HCT116 (cell line): ENCODE data around the gene ALB. TPM values are rescaled to one million over a fixed set of nuclear protein-coding genes. Genes with fewer than 3 reads are reported as not detected.
A peak's percentile ranks its signal among the peaks of the same experiment; 100 is the strongest.

Experiments
- ATAC-seq: fragments of 200-7000 bp; cut with Tn5 transposase; 2 replicates; pipeline ENCODE4 v1.9.1; 2020; ENCODE audit warnings: mild to moderate bottlenecking, moderate library complexity
- BruUV-seq: library from RNA; stranded (reverse); fragments of 400-500 nt; replicated peaks from 2 replicates; lab custom pipeline; 2021; lab: Mats Ljungman, UMichigan
- CTCF ChIA-PET: fragments of 300-600 bp; sonication (Branson Sonifier 250); formaldehyde crosslinking; loops from one replicate; lab custom pipeline; 2021; ENCODE audit warnings: antibody characterized with exemption; lab: Charles Lee
- POLR2A ChIA-PET: fragments of 300-600, 350-600 bp; sonication (Branson Sonifier 250); formaldehyde crosslinking; loops from one replicate; lab custom pipeline; 2021; ENCODE audit warnings: antibody characterized with exemption; lab: Charles Lee
- RAD21 ChIA-PET, 2 experiments: fragments of 300-600 bp; sonication (Branson Sonifier 250); formaldehyde crosslinking; loops; one replicate each; lab custom pipeline; 2023; ENCODE audit warnings: low total read pairs in 2 of 2; ENCODE audit not compliant: uncharacterized antibody in 2 of 2, unreplicated experiment in 2 of 2, low non-redundant PET in 1 of 2; lab: Charles Lee
- DNase-seq: peaks from one replicate; pipeline ENCODE4 v3.0.0-alpha.2; 2010; ENCODE audit warnings: low read depth, low spot score
- H2AFZ ChIP-seq: fragments of 200-600 bp; shearing (Covaris generic), sonication (generic); 2 replicates; pipeline ENCODE4 v1.6.1; 2017; ENCODE audit warnings: low read depth, mixed run types, mixed read lengths, antibody characterized with exemption, low read length; ENCODE audit not compliant: poor library complexity, severe bottlenecking
- H3K27ac ChIP-seq: 2 replicates; pipeline ENCODE4 v1.5.1; 2012; ENCODE audit warnings: low read depth, low read length
- H3K27me3 ChIP-seq: fragments of 200-600 bp; sonication (generic); 2 replicates; pipeline ENCODE4 v1.6.1; 2016; ENCODE audit warnings: mixed run types, low read length, mixed read lengths; ENCODE audit not compliant: insufficient read depth
- H3K36me3 ChIP-seq, 2 experiments: fragments of 200-500 bp in 1 of 2; fragments of 200-600 bp in 1 of 2; sonication (Bioruptor generic) in 1 of 2; sonication (generic) in 1 of 2; 2 replicates each; pipeline versions ENCODE4 v1.5.1 to v1.6.1; 2014 to 2016; ENCODE audit warnings: low read length in 2 of 2, inconsistent platforms in 1 of 2, mixed read lengths in 1 of 2, mixed run types in 1 of 2; ENCODE audit not compliant: insufficient read depth in 2 of 2, control insufficient read depth in 1 of 2
- H3K4me1 ChIP-seq, 2 experiments: fragments of 200-600 bp in 1 of 2; sonication (generic) in 1 of 2; 2 replicates each; pipeline versions ENCODE4 v1.5.1 to v1.6.1; 2012 to 2017; ENCODE audit warnings: low read length in 2 of 2, inconsistent platforms in 1 of 2, mild to moderate bottlenecking in 1 of 2, mixed read lengths in 1 of 2, mixed run types in 1 of 2, moderate library complexity in 1 of 2; ENCODE audit not compliant: insufficient read depth in 2 of 2, control insufficient read depth in 1 of 2
- H3K4me2 ChIP-seq: fragments of 200-600 bp; sonication (generic); 2 replicates; pipeline ENCODE4 v1.6.1; 2017; ENCODE audit warnings: mixed run types, low read length, mixed read lengths
- H3K4me3 ChIP-seq, 2 experiments: fragments of 200-600 bp in 1 of 2; sonication (generic) in 1 of 2; replicated peaks in 1 of 2; 2 replicates each; pipeline ENCODE4 v1.5.1; 2011 to 2016; ENCODE audit warnings: low read length in 2 of 2, control low read depth in 1 of 2, low read depth in 1 of 2, mild to moderate bottlenecking in 1 of 2, mixed read lengths in 1 of 2, mixed run types in 1 of 2
- H3K79me2 ChIP-seq: fragments of 200-600 bp; sonication (generic); 2 replicates; pipeline ENCODE4 v1.6.1; 2017; ENCODE audit warnings: mild to moderate bottlenecking, mixed run types, low read length, moderate library complexity, mixed read lengths; ENCODE audit not compliant: insufficient read depth
- H3K9ac ChIP-seq: fragments of 200-600 bp; sonication (generic); 2 replicates; pipeline ENCODE4 v1.6.1; 2016; ENCODE audit warnings: low read length, mixed read lengths
- H3K9me2 ChIP-seq: fragments of 200-600 bp; sonication (generic), shearing (Covaris generic); 2 replicates; pipeline ENCODE4 v1.6.1; 2017; ENCODE audit warnings: mixed run types, mild to moderate bottlenecking, moderate library complexity; ENCODE audit not compliant: insufficient read depth
- H3K9me3 ChIP-seq, 2 experiments: fragments of 200-500 bp in 1 of 2; fragments of 200-600 bp in 1 of 2; sonication (Bioruptor generic) in 1 of 2; sonication (generic) in 1 of 2; 2 replicates each; pipeline ENCODE4 v1.6.1; 2014 to 2017; ENCODE audit warnings: low read length in 2 of 2, mixed read lengths in 2 of 2, inconsistent platforms in 1 of 2, low read depth in 1 of 2, mild to moderate bottlenecking in 1 of 2, mixed run types in 1 of 2, moderate library complexity in 1 of 2; ENCODE audit not compliant: control insufficient read depth in 1 of 2, insufficient read depth in 1 of 2
- H4K20me1 ChIP-seq: fragments of 200-600 bp; sonication (generic), shearing (Covaris generic); 2 replicates; pipeline ENCODE4 v1.6.1; 2017; ENCODE audit warnings: mixed run types, mild to moderate bottlenecking, moderate library complexity; ENCODE audit not compliant: insufficient read depth
- EZH2phosphoT487 ChIP-seq: fragments of 200-600 bp; IDR thresholded peaks from 2 replicates; pipeline ENCODE4 v1.6.1; 2018; ENCODE audit warnings: antibody characterized with exemption, borderline replicate concordance
- JUND ChIP-seq: IDR thresholded peaks from 2 replicates; pipeline ENCODE4 v1.6.1; 2012
- POLR2A ChIP-seq: IDR thresholded peaks from 2 replicates; pipeline ENCODE4 v1.7.0; 2011; ENCODE audit warnings: borderline replicate concordance; ENCODE audit not compliant: insufficient read depth, insufficient read length; ENCODE audit errors: extremely low read depth
- RAD21 ChIP-seq: IDR thresholded peaks from 2 replicates; pipeline ENCODE4 v1.6.1; 2012; ENCODE audit warnings: low read depth, mild to moderate bottlenecking
- SIN3A ChIP-seq: IDR thresholded peaks from 2 replicates; pipeline ENCODE4 v1.6.1; 2012; ENCODE audit warnings: low read depth
- SRF ChIP-seq: IDR thresholded peaks from 2 replicates; pipeline ENCODE4 v1.6.1; 2012; ENCODE audit warnings: low read depth
- ZFX ChIP-seq: fragments of 450-650 bp; IDR thresholded peaks from 2 replicates; pipeline ENCODE4 v1.6.1; 2017
- intact Hi-C: fragments of 100-400 bp; cut with micrococcal nuclease; formaldehyde crosslinking; loops from 2 replicates; pipeline ENCODE4 v1.10.0; 2022
- total RNA-seq: library from RNA; stranded (reverse); gene quantifications from one replicate; pipeline ENCODE4 v1.2.1, GENCODE V29; 2021; ENCODE audit not compliant: unreplicated experiment
- TF ChIP-seq, protein P1 (sequence below), 3 experiments: fragments of 200-600 bp in 1 of 3; sonication (generic) in 1 of 3; IDR thresholded peaks in 2 of 3; conservative IDR thresholded peaks in 1 of 3; 2 replicates each; pipeline ENCODE4 v1.5.1; 2012 to 2017; ENCODE audit warnings: low read depth in 2 of 3, low read length in 2 of 3, antibody characterized with exemption in 1 of 3, borderline replicate concordance in 1 of 3, control low read depth in 1 of 3, mild to moderate bottlenecking in 1 of 3, mixed read lengths in 1 of 3, mixed run types in 1 of 3, moderate library complexity in 1 of 3; ENCODE audit not compliant: insufficient read depth in 1 of 3
- TF ChIP-seq, protein P2 (sequence below): IDR thresholded peaks from 2 replicates; pipeline ENCODE4 v1.6.1; 2012

Gene ALB
- total RNA-seq, 1 experiment from 2014 or later = 26.7 TPM

DNA sequence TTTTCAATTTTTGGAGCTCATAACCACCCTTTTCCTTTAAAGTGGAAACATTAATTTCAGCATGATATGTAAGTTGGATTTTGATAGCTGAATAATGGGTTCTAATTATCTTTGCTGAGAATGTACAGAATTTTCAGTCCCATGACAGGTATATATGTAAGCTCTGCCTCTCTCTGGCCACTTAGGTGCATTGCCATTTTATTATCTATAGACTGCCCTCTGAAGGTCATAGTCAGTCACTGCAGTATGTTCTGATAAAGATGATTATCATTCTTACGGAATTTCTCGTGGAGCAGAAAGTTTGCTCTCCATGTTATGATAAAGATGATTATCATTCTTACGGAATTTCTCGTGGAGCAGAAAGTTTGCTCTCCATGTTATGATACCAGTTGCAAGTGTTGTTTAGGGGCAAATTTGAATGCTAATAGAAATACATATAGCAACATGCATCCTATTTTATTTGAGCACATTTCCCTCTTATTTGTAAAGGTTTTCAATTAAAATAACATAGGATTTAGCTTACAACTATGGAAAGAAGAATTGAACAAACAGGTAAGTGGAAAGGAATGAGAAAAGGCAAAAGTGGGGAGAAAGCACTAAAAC lies 42.4 kb downstream of the ALB start:
- H3K9ac ChIP-seq = no peak overlapping the region
- CTCF ChIA-PET = interaction anchor here (0.6 to 4.8 kb wide), 20 partner anchors 9 to 481 kb away, joined by 3 to 62 read pairs (median 4); partner anchors contain the start of gene ANKRD17

More for the DNA sequence above, 42.4 kb downstream of the ALB start:
- POLR2A ChIA-PET = interaction anchor here (1.1 kb wide), 1 partner anchor 188 kb away, joined by 4 read pairs; the partner anchor contains the start of gene ANKRD17
- intact Hi-C loops = loop anchor here (1.0 to 10.0 kb wide), 2 partner anchors 106 to 132 kb away; no protein-coding TSS in a partner anchor
- TF ChIP-seq, protein P1, sequence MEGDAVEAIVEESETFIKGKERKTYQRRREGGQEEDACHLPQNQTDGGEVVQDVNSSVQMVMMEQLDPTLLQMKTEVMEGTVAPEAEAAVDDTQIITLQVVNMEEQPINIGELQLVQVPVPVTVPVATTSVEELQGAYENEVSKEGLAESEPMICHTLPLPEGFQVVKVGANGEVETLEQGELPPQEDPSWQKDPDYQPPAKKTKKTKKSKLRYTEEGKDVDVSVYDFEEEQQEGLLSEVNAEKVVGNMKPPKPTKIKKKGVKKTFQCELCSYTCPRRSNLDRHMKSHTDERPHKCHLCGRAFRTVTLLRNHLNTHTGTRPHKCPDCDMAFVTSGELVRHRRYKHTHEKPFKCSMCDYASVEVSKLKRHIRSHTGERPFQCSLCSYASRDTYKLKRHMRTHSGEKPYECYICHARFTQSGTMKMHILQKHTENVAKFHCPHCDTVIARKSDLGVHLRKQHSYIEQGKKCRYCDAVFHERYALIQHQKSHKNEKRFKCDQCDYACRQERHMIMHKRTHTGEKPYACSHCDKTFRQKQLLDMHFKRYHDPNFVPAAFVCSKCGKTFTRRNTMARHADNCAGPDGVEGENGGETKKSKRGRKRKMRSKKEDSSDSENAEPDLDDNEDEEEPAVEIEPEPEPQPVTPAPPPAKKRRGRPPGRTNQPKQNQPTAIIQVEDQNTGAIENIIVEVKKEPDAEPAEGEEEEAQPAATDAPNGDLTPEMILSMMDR (IDR thresholded peaks at IDR 0.05 in 2 of 3, conservative IDR thresholded peaks at IDR 0.05 in 1 of 3; ENCODE audit: borderline replicate concordance in 1 of 3, insufficient read depth in 1 of 3, low read depth in 2 of 3, low read length in 2 of 3) = peak; percentile 82 to 99 (median 92)
- TF ChIP-seq ZFX (no peak), EZH2phosphoT487 (no peak), RAD21 (peak; percentile 68), JUND (no peak), POLR2A (no peak), SRF (no peak), SIN3A (no peak)
- TF ChIP-seq, protein P2, sequence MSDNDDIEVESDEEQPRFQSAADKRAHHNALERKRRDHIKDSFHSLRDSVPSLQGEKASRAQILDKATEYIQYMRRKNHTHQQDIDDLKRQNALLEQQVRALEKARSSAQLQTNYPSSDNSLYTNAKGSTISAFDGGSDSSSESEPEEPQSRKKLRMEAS = no peak
- H2AFZ ChIP-seq = peak overlapping the region; percentile 96
- no peaks in the 10 kb centered on the region for H3K4me1 ChIP-seq
- H3K36me3 ChIP-seq = no peaks in the 10 kb centered on the region
- H3K4me3 ChIP-seq = no peak overlapping the region
- no peaks in the 10 kb centered on the region for H3K9me3 ChIP-seq
- DNase-seq (peak; percentile 48), ATAC-seq (peak; percentile 97)
- H3K9me2 ChIP-seq = no peaks in the 10 kb centered on the region
- H3K27me3 ChIP-seq = no peaks in the 10 kb centered on the region
- H4K20me1 ChIP-seq = no peaks in the 10 kb centered on the region
- peak overlapping the region; percentile 40 for H3K4me2 ChIP-seq
- H3K27ac ChIP-seq = no peak overlapping the region
- no TSS peak for BruUV-seq
- RAD21 ChIA-PET = interaction anchor here (0.6 to 1.2 kb wide), 3 partner anchors 105 to 115 kb away, joined by 3 to 6 read pairs (median 3); no protein-coding TSS in a partner anchor
- no peaks in the 10 kb centered on the region for H3K79me2 ChIP-seq
